Fibroblast of the aortic adventitia (primary cell): ENCODE data around the gene CHST3. TPM values are rescaled to one million over a fixed set of nuclear protein-coding genes. Genes with fewer than 3 reads are reported as not detected.
A peak's percentile ranks its signal among the peaks of the same experiment; 100 is the strongest.
"Not testable (repeated sequence)": the region's sequence is repeated elsewhere in the genome, so short reads cannot be mapped to it uniquely, and the experiment has no call there.

ENCODE experiments used
- DNase-seq: peaks from one replicate; pipeline ENCODE4 v3.0.0-alpha.2; 2010; ENCODE audit warnings: low read depth
- H3K4me3 ChIP-seq: 2 replicates; pipeline ENCODE4 v1.5.1; 2011; ENCODE audit warnings: low read depth, mild to moderate bottlenecking, control low read depth, low read length, moderate library complexity
- CTCF ChIP-seq: IDR thresholded peaks from 2 replicates; pipeline ENCODE4 v1.5.1; 2011; ENCODE audit warnings: mild to moderate bottlenecking, low read length, control low read depth, inconsistent platforms; ENCODE audit not compliant: insufficient read depth
- total RNA-seq: library from RNA; depleted of rRNA; stranded (reverse); fragments of >200 nt; gene quantifications from 2 replicates; pipeline ENCODE4 v1.2.3, GENCODE V29; 2012; ENCODE audit warnings: low replicate concordance

Gene CHST3
- total RNA-seq, 1 donor, result 19.3 TPM

- no peak for DNase-seq
- no peak overlapping the region for H3K4me3 ChIP-seq
- TF ChIP-seq CTCF, result no peak
Measured at GRCh38 chr10:72025832-72026231, 61.6 kb downstream of the CHST3 start.

GRCh38 chr10:72026278-72027111 lies 62.3 kb downstream of the CHST3 start:
- peak; percentile 76 for DNase-seq
- H3K4me3 ChIP-seq, result no peak overlapping the region
- no peak for TF ChIP-seq CTCF

GRCh38 chr10:72027498-72027897 lies 63.3 kb downstream of the CHST3 start:
- H3K4me3 ChIP-seq, result no peak overlapping the region
- no peak for TF ChIP-seq CTCF
- peak; percentile 54 for DNase-seq

GRCh38 chr10:72029414-72029813 lies 65.2 kb downstream of the CHST3 start:
- no peak overlapping the region for H3K4me3 ChIP-seq
- no peak for TF ChIP-seq CTCF
- DNase-seq, result no peak

GRCh38 chr10:72030762-72031543 lies 66.8 kb downstream of the CHST3 start:
- DNase-seq, result no peak
- H3K4me3 ChIP-seq, result no peak overlapping the region
- no peak for TF ChIP-seq CTCF

GRCh38 chr10:72031706-72032105 lies 67.5 kb downstream of the CHST3 start:
- no peak for TF ChIP-seq CTCF
- H3K4me3 ChIP-seq, result no peak overlapping the region
- no peak for DNase-seq

GRCh38 chr10:72032409-72033162 lies 68.4 kb downstream of the CHST3 start:
- DNase-seq, H3K4me3 ChIP-seq: not testable (repeated sequence)
